GM21529 (cell line): Measurements from ENCODE around the gene POLR2E.
"Not testable (repeated sequence)": the region's sequence is repeated elsewhere in the genome, so short reads cannot be mapped to it uniquely, and the experiment has no call there.

Experiments
- ATAC-seq: cut with Tn5 transposase; IDR thresholded peaks from one replicate; pipeline ENCODE4 v1.9.1; 2021; ENCODE audit not compliant: unreplicated experiment

POLR2E gene

GRCh38 chr19:1094978-1095701, at the start of gene POLR2E:
TSS of gene POLR2E (minus strand) at chr19:1095375. CDS start at chr19:1095315, 60 bp downstream.
- peak; percentile 80 for ATAC-seq

GRCh38 chr19:1144741-1145140, 49.6 kb upstream of the POLR2E start:
- no peak for ATAC-seq

GRCh38 chr19:1143828-1144399, 48.7 kb upstream of the POLR2E start:
- no peak for ATAC-seq

- ATAC-seq, result no peak
Measured at GRCh38 chr19:1141944-1142343, 46.8 kb upstream of the POLR2E start.

- ATAC-seq, result no peak
Measured at GRCh38 chr19:1140272-1141027, 45.3 kb upstream of the POLR2E start.

- no peak for ATAC-seq
Measured at GRCh38 chr19:1139126-1139525, 44.0 kb upstream of the POLR2E start.

- ATAC-seq, result no peak
Measured at GRCh38 chr19:1138121-1138520, 42.9 kb upstream of the POLR2E start.

GRCh38 chr19:1136621-1137317, 41.6 kb upstream of the POLR2E start:
- no peak for ATAC-seq

GRCh38 chr19:1136201-1136600, 41.0 kb upstream of the POLR2E start:
- ATAC-seq, result no peak

- no peak for ATAC-seq
Measured at GRCh38 chr19:1135454-1135853, 40.3 kb upstream of the POLR2E start.

- no peak for ATAC-seq
Measured at GRCh38 chr19:1134431-1134830, 39.3 kb upstream of the POLR2E start.

GRCh38 chr19:1133471-1133929, 38.3 kb upstream of the POLR2E start:
- peak; percentile 64 for ATAC-seq

GRCh38 chr19:1132552-1133383, 37.6 kb upstream of the POLR2E start:
- ATAC-seq, result peak; percentile 9

- peak; percentile 40 for ATAC-seq
Measured at GRCh38 chr19:1131718-1132551, 36.8 kb upstream of the POLR2E start.

- no peak for ATAC-seq
Measured at GRCh38 chr19:1130771-1131717, 35.9 kb upstream of the POLR2E start.

GRCh38 chr19:1129535-1129934, 34.4 kb upstream of the POLR2E start:
- no peak for ATAC-seq

GRCh38 chr19:1129084-1129483, 33.9 kb upstream of the POLR2E start:
- ATAC-seq, result not testable (repeated sequence)

- no peak for ATAC-seq
Measured at GRCh38 chr19:1128106-1128505, 32.9 kb upstream of the POLR2E start.
